Left cardiac atrium (tissue), 4 donors: ENCODE results near the gene PLCB1. TPM values are rescaled to one million over a fixed set of nuclear protein-coding genes. Genes with fewer than 3 reads are reported as not detected.

Source experiments
- ATAC-seq, 2 donors: fragments of 200-7000 bp; cut with Tn5 transposase; one replicate each; pipeline ENCODE4 v1.9.1; 2020; ENCODE audit warnings: mild to moderate bottlenecking in 2 of 2, moderate library complexity in 2 of 2
- DNase-seq: peaks from one replicate; pipeline ENCODE4 v3.0.0-alpha.2; 2020
- intact Hi-C, 2 donors: fragments of 100-400 bp; cut with DNase I; formaldehyde crosslinking; loops; one replicate each; pipeline versions ENCODE4 v1.14.1 to v1.15.1; 2022 to 2023
- total RNA-seq, 2 donors: library from RNA; stranded (reverse); fragmentation: NEBNext Ultra II Directional; extraction: Animal tissue kit (Norgen Biotek cat#: 25700); gene quantifications; one replicate each; pipeline ENCODE4 v1.2.1, GENCODE V29; 2021
- donor health status: DM: no; HTN: yes; CAD: no.
- donor health status: DM: no; HTN: yes; CAD: no; lungs with severe emphysema.
- donor health status: DM: yes; HTN: yes; CAD: no.
- donor health status: Dilated cardiomyopathy.

PLCB1 gene
- total RNA-seq, 2 donors from 2014 or later: 25.9 to 27.1 TPM

GRCh38 chr20:8225658-8226057 lies 93.6 kb downstream of the PLCB1 start:
- no peak for ATAC-seq
- DNase-seq: no peak
- intact Hi-C loops: no loop called here

DNA sequence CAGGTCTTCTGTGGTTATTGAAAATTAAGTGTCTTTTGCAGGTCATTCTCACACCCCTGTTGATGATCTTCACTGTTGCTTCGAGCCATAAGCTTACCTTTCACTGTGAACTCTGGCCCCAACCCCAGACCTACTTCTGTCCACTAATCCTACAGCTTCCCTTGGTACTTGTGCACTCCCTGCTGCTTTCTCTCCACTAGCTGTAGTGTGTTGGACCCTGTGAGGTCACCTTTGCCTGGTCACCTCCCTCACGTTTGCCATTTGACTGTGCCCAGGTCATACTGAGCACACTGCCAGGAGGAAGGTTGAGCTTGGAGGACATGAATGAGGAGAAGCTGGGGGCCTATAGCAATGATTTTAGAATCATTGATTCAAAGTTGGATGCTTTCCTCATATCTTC lies 94.0 kb downstream of the PLCB1 start:
- DNase-seq (no peak), ATAC-seq (no peak)
- intact Hi-C loops: no loop called here

DNA sequence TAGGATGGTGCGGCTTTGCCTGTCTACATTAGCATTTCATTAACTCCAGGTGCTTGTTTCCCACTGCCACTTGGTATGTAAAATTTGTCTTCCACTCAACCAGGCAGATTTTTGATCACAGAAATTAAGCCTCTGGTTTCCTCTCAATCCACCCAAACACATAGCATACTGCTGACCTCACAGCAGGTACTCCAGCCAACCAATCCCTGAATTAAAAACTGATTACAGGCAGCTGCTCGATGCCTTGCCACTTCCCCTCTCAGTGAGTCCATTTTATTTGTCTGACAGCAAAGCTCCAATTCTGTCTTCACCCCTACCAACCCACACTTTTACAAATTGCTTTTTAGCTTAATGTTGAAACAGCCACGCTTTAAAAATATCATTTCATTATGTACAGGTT lies 95.2 kb downstream of the PLCB1 start:
- ATAC-seq: no peak
- no peak for DNase-seq
- intact Hi-C loops: no loop called here

- ATAC-seq (no peak), DNase-seq (no peak)
- intact Hi-C loops: no loop called here
These were observed 96.2 kb downstream of the PLCB1 start for GRCh38 chr20:8228315-8228714.

DNA sequence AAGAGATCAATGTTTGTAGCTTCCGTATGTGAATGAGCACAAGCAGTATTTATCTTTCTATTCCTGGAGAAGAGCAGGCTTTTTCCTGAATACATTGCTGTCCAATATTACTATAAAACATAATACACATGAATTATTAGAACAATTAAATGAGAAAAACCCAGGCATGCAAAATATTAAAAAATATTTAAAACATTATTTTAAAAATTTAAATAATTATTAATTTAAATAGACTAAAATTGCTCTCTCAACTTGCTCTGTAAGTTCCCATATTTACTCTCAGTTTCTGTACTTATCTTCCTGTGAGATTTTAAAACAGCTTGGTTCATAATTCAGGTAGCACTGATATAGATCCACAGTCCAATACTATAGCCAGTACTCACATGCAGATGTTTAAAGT lies 97.0 kb downstream of the PLCB1 start:
- ATAC-seq (no peak), DNase-seq (no peak)
- intact Hi-C loops: no loop called here

- intact Hi-C loops: loop anchor here in 1 of 2 donors (10.0 kb wide), 1 partner anchor 96 kb away; the partner anchor contains the start of gene PLCB1
- DNase-seq (no peak), ATAC-seq (no peak)
These were observed 99.0 kb downstream of the PLCB1 start for GRCh38 chr20:8231038-8231437.

DNA sequence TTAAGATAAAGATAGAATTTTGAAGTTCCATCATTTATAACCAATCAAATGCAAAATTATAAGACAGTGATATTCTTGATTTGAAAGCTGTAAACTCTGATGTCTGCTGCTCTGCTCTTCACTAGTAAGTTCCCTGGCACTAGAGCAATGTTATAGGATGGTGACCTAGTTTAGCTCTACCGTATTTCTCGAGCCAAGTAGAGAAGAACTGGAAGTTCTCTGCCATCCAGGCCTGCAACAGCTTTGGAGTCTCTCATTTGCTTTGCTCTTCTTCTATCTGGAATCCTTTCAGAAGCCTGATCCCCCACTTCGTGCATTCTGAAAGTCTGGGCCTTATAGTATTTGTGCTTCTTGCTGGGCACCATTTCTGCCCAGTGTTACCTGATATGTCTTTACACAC lies 100.3 kb downstream of the PLCB1 start:
- intact Hi-C loops: loop anchor here in 1 of 2 donors (10.0 kb wide), 1 partner anchor 98 kb away; the partner anchor contains the start of gene PLCB1
- ATAC-seq (peak; percentile 47 to 65), DNase-seq (no peak)

- DNase-seq: no peak
- ATAC-seq: peak in 1 of 2 donors; percentile 13
- intact Hi-C loops: loop anchor here in 1 of 2 donors (10.0 kb wide), 1 partner anchor 100 kb away; the partner anchor contains the start of gene PLCB1
These were observed 102.5 kb downstream of the PLCB1 start for GRCh38 chr20:8234580-8234979.

DNA sequence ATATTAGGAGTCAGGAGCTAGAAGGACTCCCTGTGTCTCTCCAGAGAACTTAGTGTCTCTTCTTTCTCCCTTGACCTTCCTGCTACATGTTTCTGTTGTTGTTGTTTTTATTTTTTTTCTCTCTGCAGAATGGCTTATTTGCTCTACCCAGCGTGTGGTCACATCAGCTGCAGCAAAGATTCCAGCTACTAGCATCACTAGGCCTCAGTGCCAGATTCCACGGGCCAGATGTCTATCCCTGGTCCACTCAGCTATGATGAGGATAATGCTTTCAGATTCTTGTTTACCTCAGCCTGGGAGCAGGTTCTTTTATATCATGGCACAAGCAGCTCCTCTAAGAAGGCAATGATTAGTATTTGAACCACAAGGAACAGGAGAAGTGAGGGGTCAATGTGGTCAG lies 110.0 kb downstream of the PLCB1 start:
- intact Hi-C loops: no loop called here
- DNase-seq: no peak
- no peak for ATAC-seq

DNA sequence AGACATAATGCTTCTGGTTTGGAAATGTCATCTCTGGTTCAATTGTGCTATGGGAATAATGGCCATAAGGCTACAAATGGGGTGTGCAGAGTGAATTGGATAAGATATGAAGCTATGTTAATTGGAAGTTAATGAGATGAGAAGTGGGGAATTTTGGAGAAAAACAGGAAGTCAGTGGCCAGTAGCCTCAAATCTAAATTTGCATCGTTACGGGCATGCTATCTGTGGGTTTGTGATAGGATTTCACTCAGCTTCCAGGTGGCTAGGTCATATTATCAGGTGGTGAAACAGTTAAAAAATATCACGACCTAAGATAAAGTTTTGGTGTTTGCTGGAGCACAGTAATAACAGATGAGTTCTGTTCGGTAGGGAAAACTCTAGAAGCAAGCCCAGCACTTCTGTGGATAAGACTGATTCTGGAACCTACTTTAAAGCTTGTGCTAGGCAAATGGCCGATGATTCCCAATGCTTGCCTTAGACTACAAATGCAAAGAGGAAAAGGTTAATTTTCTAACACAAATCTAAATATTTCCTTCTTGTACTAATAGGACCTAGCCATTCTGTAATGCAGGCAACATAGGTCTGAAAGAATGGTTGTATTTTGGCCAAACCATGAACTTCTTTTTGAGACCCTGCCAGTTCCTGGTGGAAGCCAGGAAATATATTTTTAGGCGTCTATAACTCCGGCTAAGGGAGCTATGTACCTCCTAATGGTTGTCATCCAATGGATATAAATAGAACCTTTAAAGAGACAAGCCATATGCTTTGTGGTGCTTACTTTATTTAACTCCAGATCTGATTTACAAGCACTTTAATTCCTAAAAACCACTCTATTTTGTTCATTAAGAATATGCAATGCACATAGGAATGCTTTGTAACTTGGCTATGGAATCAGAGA lies 111.0 kb downstream of the PLCB1 start:
- DNase-seq (no peak), ATAC-seq (peak; percentile 38 to 56)
- intact Hi-C loops: no loop called here

DNA sequence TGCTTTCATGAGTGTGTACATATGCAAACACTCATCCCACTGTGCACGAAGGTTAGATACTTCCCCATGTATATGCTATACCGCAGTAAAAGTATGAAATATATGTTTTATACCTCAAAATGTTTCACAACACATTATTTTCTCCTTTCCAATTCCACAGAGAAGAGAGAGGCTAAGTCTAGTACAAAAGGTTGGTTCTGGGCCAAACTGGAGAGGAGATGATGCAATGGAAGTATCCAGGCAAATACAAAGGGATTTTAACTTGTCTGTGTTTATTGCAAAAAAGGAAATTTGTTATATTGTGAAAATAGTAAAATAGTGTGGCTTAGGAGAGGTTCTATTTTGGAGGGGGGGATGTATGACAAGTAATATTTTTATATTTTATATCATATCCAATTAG lies 112.6 kb downstream of the PLCB1 start:
- intact Hi-C loops: no loop called here
- peak; percentile 47 to 70 for ATAC-seq
- DNase-seq: no peak

DNA sequence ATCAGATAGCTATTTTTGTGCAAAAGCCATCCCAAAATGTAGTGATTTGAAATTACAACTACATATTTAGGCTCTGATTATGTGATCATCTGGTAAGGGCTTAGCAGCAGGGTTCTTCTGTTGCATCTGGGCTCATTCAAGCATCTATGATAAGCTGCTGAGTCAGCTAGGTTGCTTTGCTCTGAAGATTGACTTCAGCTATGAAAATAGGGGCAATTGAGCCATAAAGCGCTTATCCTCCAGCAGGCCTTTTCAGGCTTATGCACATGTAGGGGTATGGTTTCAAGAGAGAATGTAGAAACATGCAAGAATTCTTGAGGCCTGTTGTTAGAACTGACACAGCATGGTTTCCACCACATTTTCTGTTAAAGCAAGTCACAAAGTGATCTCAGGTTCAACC lies 114.1 kb downstream of the PLCB1 start:
- intact Hi-C loops: no loop called here
- ATAC-seq: no peak
- DNase-seq: no peak

DNA sequence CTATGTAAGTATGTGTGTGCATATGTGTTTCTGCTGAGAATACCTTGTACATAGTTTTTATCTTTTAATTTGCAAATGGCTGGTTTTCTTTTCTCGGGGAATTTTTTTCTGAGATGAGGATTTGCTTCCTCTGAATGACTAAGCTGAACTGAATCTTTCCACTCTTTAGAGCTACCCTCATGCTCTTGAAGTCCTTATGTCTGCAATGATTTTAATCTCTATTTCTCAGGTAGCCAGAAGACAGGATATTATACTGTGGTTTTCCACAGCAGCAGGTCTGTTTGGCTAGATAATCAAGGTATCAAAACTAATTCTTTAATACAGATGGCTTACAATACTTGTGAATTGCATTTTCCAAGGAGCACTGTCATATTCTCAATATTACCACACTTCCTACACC lies 114.7 kb downstream of the PLCB1 start:
- ATAC-seq (no peak), DNase-seq (no peak)
- intact Hi-C loops: no loop called here

DNA sequence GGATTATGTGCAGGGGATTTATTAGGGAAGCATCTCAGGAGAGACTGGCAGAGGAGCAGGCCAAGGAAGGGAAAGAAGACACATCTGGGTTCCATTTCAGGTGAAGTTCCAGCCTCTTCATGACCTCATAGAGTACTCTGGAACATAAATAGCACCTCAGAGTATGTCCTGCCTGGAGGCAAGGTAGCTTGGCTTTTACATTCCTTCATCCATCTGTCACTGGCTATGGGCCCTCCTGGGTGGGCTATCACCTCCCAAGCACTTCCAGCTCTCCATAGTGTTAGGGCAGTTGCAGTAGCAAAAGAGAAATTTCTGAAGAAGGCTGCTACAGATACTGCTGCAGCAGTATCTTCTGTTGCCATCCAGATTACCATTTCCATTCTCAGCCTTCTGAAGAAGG lies 116.0 kb downstream of the PLCB1 start:
- no peak for ATAC-seq
- intact Hi-C loops: no loop called here
- no peak for DNase-seq

DNA sequence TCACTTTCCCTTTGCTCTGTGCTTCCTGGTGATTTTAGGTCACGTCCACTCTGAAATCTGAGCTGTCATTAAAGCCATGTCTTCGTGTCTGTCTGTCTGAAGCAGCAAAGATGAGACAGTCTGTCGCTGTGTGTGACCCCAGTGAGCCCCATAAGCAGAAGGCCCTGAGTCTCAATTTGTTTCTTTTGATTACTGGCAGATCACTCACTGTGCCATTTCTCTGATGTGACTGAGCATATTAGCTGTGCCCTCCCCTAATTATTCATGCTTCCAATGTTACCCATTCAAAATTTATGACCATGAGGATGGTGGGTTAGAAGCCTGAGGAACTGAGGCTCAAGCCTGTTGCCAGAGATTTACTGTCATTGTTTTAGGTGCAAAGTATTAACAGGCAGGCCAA lies 117.6 kb downstream of the PLCB1 start:
- no peak for ATAC-seq
- no peak for DNase-seq
- intact Hi-C loops: no loop called here

- ATAC-seq (no peak), DNase-seq (no peak)
- intact Hi-C loops: no loop called here
These were observed 118.6 kb downstream of the PLCB1 start for GRCh38 chr20:8250539-8251200.

DNA sequence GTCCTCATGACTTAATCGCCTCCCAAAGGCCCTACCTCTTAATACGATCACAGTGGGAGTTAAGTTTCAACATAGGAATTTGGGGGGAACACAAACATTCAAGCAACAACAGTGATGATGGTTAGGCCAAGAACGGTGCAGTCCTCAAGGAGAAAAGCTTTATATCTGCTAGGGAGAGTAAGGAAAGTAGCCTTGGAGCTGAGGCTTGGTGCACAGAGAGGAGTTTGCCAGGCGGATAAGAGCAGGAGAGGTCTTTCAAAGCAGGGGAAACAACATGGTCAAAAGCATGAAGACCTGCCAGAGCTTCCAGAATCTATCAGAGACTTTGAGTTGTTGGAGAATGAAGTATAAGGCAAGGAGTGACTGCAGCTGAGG lies 119.1 kb downstream of the PLCB1 start:
- DNase-seq (no peak), ATAC-seq (no peak)
- intact Hi-C loops: no loop called here

GRCh38 chr20:8254911-8255582 lies 123.0 kb downstream of the PLCB1 start:
- intact Hi-C loops: no loop called here
- DNase-seq (no peak), ATAC-seq (no peak)

DNA sequence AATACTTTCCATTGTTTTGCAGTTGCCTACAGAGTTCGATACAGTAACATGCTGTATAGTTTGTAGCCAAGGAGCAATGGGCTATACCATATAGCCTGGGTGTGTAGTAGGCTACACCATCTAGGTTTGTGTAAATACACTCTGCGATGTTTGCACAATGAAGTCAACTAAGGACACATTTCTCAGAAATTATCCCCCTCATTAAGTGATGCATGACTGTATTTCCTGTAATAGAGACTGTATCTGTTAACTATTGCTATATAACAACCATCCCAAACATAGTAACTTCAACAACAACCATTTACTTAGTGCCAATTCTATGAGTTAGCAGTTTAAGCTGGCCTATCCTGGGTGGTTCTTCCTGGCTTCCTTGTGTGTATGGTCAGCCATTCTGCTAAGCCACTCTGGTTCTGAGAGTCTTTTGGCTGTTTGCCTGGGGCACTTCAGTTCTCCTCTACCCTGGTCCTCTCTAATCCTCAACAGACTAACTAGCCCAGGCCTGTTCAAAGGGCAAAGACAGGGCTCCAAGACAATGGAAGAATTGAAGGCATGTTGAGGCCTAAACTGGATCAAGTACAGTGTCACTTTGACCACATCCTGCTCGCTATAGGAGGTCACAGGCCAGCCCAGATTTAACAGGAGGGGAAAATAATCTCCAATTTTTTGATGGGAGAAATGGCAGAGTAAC lies 124.0 kb downstream of the PLCB1 start:
- ATAC-seq (peak in 1 of 2 donors; percentile 25), DNase-seq (no peak)
- intact Hi-C loops: no loop called here
